Measurements from ENCODE around the gene SDK1.

DNA sequence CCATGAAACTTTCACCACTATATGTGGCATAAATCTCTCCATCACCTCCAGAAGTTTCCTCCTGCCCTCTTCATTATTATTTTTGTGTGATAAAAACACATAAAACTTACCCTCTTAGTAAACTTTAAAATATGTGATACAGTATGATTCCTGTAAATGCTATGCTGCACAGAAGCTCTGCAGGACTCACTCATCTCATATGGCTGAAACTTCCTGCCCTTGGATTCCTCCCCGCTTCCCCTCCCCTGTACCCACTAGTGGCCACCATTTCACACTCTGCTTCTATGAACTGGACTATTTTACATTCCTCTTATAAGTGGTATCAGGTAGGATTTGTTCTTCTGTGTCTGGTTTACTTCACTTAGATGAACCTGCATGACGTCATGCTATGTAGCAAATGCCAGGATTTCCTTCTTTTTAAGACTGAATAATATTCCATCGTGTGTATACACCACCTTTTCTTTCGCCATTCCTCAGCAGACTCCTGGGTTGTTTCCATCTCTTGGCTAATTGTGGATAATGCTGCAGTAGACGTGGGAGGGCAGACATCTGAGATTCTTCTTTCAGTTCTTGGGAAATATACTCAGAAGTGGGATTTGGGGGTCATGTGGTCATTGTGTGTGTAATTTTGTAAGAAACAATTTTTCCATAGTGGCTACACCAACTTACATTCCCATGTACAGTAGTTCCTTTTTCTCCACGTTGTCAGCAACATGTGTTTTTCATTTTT, 335.2 kb downstream of the SDK1 start:
- TF ChIP-seq, protein P1, sequence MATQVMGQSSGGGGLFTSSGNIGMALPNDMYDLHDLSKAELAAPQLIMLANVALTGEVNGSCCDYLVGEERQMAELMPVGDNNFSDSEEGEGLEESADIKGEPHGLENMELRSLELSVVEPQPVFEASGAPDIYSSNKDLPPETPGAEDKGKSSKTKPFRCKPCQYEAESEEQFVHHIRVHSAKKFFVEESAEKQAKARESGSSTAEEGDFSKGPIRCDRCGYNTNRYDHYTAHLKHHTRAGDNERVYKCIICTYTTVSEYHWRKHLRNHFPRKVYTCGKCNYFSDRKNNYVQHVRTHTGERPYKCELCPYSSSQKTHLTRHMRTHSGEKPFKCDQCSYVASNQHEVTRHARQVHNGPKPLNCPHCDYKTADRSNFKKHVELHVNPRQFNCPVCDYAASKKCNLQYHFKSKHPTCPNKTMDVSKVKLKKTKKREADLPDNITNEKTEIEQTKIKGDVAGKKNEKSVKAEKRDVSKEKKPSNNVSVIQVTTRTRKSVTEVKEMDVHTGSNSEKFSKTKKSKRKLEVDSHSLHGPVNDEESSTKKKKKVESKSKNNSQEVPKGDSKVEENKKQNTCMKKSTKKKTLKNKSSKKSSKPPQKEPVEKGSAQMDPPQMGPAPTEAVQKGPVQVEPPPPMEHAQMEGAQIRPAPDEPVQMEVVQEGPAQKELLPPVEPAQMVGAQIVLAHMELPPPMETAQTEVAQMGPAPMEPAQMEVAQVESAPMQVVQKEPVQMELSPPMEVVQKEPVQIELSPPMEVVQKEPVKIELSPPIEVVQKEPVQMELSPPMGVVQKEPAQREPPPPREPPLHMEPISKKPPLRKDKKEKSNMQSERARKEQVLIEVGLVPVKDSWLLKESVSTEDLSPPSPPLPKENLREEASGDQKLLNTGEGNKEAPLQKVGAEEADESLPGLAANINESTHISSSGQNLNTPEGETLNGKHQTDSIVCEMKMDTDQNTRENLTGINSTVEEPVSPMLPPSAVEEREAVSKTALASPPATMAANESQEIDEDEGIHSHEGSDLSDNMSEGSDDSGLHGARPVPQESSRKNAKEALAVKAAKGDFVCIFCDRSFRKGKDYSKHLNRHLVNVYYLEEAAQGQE (tag by site-specific recombination; IDR thresholded peaks at IDR 0.05), result no peak
- TF ChIP-seq, protein P2, sequence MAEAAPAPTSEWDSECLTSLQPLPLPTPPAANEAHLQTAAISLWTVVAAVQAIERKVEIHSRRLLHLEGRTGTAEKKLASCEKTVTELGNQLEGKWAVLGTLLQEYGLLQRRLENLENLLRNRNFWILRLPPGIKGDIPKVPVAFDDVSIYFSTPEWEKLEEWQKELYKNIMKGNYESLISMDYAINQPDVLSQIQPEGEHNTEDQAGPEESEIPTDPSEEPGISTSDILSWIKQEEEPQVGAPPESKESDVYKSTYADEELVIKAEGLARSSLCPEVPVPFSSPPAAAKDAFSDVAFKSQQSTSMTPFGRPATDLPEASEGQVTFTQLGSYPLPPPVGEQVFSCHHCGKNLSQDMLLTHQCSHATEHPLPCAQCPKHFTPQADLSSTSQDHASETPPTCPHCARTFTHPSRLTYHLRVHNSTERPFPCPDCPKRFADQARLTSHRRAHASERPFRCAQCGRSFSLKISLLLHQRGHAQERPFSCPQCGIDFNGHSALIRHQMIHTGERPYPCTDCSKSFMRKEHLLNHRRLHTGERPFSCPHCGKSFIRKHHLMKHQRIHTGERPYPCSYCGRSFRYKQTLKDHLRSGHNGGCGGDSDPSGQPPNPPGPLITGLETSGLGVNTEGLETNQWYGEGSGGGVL (tag by site-specific recombination; IDR thresholded peaks at IDR 0.05), result no peak
- TF ChIP-seq ZNF423 (tag by site-specific recombination; IDR thresholded peaks at IDR 0.05) (no peak), RBAK (tag by site-specific recombination; IDR thresholded peaks at IDR 0.05) (no peak), ZNF776 (tag by site-specific recombination; IDR thresholded peaks at IDR 0.05; ENCODE audit: borderline replicate concordance) (no peak), ZNF324 (tag by site-specific recombination; IDR thresholded peaks at IDR 0.05) (no peak), ZNF514 (tag by site-specific recombination; IDR thresholded peaks at IDR 0.05) (no peak)

All from HEK293 (cell line).